Activated CD4-positive, alpha-beta T cell treated with anti-CD3 and anti-CD28 coated beads, Interleukin-2, amount 50 U/mL, for 1 hour (primary cell): ENCODE results near the gene MAPRE2.
"Not testable (repeated sequence)": the region's sequence is repeated elsewhere in the genome, so short reads cannot be mapped to it uniquely, and the experiment has no call there.

Experiments
- DNase-seq: peaks from one replicate; pipeline ENCODE4 v3.0.0-alpha.2; 2020

The MAPRE2 gene

DNA sequence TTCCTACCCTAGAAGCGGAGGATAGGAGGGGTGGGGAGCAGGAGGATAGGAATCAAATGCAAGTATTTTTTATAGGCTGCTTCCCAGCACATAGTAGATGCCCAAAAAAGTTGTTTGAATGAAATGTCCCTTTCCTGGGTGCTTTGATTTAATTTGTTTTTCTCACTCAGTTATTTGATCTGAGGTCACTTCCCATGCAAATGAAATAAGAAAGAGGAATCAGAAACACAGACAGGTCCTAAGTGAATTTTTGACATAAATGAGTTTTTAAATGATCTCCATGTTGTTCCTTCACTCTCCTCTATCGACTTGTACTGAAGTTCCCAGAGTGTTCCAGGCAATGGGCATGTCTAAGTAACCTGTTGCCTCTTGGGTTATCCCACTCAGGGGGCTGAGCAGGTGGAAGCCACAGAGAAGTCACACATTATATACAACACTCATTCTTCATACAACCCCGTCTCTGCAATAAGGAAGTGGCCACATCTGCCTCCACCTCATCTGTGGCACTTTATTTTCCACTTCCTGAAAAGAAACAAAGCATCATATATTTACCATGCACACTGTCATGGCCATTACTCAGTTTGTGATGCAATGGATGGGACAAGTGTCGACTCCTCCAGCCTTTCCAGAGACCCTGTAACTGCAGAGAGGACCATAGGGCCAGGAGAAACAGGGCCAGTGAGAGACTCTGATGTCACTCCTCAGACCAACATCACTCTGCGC lies 117.7 kb downstream of the MAPRE2 start:
- no peak for DNase-seq

DNA sequence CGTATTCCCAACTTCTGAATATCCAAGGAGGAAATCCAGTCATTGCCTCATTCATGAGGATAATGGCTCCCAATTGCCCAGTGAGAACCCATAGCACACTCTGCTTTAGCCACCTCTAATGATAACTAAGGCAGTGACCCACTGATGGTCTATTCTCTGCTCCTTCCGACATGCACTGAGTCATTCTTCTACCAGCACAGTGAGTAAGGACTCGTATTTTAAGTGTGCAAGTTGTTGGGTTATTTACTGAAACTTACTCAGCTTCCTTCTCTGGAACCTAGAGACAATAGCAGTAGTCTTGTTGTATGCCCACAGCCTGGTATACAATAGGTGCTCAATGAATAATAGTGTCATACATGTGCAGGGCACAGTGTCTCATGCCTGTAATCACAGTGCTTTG lies 118.6 kb downstream of the MAPRE2 start:
- DNase-seq: no peak

DNA sequence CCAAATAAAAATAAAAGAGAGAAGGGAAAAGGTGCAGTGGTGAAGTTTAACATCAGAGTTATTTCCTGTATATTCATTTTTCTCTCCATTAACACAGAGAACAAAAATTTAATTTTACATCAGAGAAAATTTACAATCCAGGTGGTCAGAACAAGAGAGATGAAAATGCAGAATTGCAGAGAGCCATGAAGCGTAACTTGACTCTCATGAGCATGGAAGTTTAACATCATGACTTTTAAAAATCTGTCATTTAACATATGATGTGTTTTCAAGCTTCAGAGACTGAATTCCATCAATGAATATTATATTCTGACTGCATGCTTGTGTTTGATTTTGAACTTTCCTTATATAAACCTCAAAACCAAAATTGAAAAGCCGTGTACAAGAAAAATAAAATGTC lies 120.3 kb downstream of the MAPRE2 start:
- DNase-seq: no peak

DNA sequence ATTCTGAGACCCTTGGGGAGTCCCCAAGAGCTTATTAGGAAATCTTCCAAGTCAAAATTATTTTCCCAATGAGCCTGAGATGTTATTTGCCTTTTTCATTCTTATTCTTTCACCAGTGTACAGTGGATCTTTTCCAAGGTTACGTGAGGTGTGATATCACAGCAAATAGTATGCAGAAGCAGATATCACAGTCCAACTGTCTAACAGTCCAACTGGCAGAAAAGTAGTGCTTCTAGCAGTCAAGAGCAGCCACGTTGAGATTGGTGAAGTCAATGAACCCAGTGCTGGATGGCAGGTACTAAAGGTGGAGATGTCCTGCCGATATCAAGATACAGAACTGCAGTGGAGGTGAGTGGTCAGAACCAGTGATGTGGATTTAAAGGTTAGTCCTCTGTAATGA lies 120.7 kb downstream of the MAPRE2 start:
- DNase-seq: no peak

DNA sequence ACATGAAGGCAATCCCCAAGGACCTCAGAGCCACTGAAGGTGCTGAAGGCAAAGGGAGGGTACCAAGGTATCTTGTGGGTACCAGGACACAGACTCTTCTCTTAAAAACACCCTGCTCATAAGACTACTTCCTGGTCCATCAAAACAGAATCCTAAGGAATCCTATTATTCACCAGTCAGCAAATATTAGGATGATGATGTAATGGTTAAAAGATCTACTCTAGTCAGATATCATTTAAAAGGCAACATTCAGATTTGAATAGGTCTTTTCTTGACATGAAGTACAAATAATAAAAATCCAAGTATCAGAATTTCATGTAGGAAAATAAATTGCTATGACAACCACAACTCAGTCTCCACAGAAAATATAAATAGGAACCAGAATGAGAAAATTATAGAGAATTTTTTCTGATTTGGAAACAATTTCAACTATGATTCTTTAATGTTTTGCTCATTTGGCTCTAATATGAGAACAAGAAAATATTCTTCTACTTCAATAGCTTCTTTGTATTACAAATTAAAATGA lies 121.9 kb downstream of the MAPRE2 start:
- no peak for DNase-seq

DNA sequence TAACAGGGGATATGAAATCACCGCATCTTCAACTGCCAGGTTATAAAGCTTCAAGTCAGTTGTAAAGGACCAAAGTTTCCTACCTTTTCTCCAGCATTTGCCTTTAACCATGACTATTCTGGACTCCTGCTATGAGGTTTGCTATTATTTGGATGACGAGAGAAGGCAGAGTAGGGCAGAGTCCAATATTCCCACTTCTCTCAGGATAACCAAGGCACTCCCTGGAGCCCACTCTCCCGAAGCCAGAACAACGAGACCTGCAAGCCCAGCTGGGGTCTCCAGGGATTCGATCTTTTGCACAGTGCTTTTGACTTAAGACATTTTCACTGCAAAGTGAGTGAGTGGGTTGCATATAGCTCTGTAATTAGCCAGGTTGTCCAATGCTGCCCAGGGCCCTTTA lies 122.5 kb downstream of the MAPRE2 start:
- DNase-seq: no peak

DNA sequence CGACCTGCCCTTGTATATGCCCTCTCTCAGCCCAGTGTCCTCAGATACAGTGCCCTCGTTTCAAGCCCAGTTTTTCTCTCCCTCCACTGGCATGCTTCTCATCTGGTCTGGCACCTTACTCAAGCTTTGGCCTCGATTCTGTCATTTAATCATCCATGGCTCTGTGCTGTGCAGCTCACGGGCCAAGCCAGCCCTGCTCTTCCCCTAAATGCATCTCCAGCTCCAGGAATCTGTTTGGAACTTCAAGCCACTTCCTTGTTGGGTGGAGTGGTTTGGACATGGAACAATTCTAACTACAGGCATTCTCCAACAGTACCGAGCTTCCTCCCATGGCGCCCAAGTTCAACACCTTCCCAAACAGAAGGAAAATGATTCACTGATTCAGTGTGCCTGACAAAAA lies 122.9 kb downstream of the MAPRE2 start:
- DNase-seq: no peak

DNA sequence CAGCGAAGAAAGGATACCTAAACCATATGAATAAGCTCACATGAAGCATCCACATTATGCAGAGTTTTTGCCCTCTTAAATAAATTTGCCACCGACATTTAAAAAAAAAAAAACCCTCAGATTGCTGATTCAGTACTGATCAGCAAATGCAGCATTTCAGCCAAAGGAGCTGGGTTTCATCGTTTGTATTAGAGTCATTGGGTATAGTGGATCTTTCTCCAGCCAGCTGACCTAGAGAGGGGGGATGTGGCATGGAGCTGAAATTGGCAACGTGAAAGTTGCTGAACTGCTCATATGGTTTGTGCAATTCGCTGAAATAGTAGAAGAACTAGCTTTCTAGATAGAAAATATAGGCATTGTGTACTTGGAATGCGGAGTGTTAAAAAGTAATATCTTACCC lies 126.1 kb downstream of the MAPRE2 start:
- DNase-seq: no peak

DNA sequence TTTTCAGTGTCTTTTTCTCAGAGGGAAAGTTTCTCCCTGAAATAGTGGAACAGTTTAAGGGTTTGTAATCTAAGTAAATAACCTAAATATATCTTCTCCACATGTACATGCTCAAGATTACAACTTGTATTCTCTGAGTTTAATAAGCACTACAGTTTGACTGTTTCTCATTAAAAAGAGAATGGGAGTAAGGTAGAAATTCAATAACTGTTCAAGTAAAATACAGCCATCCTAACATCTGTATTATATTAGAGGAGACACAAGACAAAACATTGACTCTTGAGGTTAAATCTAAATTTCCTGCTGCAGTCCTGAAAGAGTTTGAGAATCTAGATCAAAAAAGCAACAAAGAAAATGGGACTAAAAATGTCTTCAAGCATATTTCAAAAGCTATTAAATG lies 126.6 kb downstream of the MAPRE2 start:
- DNase-seq: no peak

DNA sequence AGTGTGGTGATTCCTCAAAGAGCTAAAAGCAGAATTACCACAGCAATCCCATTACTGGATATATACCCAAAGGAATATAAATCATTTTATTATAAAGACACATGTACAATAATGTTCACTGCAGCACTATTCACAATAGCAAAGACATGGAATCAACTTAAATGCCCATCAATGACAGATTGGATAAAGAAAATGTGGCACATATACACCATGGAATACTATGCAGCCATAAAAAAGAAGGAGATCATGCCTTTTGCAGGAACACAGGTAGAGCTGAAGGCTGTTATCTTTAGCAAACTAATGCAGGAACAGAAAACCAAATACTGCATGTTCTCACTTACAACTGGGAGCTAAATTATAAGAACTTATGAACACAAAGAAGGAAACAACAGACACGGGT lies 129.1 kb downstream of the MAPRE2 start:
- DNase-seq: not testable (repeated sequence)

DNA sequence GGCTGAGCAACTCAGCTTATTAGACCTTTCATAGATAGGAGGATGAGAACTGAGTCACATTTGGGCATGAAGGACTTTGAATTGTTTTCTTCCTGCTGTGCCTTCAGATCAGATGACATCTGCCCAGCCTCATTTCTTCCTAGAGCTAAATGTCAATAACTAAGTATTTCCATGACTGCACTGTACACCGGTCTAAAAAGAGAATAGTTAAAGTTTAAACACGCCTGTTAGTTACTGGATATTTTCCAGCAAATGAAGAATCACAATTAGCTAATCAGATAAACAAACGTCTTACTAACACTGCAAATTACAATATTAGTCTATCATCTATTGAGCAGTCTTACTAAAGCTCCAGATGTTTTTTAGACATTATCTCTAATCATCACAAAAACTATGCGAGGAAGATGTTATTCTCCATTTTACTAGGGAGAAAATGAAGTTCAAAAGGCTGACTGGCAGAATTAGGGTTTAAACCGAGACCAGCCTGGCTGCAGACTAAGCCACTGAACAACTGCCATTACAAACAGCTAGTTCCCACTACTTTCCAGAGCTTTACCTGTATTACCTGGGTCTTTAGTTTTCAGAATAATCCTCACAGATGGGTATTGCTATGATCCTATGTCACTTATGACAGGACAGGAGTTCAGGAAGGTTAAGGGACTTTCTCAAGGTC lies 130.2 kb downstream of the MAPRE2 start:
- no peak for DNase-seq

DNA sequence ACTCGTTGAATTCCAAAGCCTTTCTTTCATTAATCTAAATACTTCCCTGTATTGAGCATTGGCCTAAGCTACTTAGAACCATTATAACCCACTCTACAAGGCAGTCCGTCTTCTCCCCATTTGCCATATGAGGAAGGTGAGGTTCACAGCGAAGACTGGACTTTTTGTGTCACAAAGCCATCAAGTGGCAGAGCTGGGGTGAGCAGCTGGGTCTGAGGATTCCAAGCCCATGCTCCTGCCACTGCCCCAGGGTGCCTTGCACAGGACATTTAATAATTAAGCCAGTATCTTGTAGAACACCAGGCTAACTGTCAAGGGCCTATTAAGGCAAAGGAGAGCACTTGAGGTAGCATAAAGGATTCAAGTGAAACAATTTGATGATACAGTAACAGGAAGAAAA lies 130.8 kb downstream of the MAPRE2 start:
- no peak for DNase-seq

DNA sequence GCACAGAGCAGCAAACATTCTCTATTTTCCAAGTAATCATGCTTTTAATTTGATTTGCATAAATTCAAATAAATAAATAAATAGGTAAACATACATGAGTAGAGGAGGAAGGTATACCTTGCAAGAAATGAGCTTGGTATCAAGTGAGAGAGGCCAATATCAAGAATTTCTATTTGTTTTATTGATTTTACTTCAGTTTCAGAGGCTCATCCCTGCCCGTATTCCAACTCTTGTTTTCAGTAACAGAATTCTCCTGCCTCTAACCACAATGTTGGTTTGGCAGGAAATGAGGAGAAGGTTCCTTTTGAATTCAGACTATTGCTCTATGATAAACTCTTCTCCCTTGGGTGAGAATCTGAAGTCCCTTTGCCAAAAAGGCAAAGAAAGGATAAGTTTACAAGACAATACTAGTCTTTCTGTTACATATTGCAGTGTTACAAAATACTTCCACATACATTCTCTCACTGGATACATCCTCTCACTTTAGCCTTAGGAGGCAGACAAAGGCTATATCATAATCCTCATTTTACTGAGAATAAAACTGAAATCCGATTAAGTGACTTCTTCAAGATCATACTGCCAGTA lies 131.3 kb downstream of the MAPRE2 start:
- DNase-seq: no peak

DNA sequence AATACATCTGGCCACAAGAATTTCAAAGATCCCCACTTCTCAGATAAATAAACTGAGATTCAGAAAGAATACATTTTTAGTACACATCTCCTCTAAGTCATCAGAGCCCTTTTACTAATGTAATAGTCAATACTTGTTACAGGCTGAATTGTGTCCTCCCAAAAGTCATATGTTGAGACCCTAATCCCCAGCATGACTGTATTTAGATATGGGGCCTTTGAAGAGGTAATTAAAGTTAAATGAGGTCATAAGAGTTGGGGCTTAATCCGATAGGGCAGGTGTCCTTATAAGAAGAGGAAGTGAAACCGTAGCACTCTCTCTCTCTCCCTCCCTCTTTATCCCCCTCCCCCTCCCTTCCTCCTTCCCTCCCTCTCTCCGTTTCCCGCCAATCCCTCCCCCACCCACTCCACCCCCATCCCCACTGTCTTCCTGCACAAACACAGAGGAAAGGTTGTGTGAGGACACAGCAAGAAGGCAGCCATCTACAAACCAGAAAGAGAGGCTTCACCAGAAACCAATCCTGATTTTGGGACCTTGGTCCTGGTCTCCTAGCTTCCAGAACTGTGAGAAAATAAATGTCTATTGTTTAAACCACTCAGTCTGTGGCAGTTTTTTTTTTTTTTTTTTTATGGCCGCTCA lies 133.0 kb downstream of the MAPRE2 start:
- DNase-seq: no peak

DNA sequence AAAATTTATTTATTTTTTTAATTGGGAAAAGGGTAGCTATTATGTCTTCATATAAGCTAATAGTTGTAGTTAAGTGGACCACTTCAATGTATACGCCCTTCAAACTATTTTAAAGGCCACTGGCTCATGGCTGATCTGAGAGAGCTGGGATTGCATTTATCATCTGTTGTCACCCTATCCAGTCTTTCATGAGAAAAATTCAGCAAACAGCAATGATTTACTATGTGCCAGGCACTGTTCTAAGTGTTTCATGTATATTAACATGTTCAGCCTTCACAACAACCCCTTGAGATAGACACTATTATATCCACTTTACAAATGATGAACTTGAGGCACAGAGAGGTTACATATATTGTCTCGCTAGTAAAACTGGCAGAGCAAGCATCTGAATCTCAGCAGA lies 133.5 kb downstream of the MAPRE2 start:
- no peak for DNase-seq

DNA sequence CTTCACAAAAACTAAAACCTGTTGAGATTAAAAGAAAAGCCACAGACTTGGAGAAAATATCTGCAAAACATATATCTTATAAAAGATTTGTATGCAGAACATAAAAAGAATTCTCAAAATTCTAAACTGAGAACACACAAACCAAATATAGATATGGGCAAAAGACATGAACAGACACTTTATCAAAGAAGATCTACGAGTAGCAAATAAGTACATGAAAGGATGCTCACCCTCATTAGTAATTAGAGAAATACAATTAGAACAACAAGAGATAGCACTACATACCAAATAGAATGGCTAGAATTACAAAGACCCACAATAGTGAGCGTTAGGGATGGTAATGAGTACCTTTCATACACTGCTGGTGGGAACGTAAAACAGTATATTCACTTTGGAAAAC lies 135.7 kb downstream of the MAPRE2 start:
- DNase-seq: no peak

DNA sequence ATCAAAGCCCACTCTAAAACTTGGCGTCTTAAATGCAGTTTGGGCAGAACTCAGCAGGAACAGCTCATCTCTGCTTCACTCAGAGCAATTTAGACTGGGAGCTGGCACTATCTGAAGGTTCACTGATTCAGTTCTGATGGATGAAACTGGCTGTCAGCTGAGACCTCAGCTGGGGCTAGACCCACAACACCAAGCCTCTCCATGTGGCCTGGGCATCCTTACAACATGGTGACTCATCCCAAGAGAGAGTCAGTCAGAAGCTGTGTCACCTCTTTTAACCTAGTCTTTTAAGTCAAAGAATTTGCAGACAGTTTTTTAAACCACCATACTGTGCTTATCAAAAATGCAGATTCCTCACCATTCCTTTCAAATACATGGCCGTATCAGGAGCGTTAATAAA lies 137.0 kb downstream of the MAPRE2 start:
- DNase-seq: no peak

DNA sequence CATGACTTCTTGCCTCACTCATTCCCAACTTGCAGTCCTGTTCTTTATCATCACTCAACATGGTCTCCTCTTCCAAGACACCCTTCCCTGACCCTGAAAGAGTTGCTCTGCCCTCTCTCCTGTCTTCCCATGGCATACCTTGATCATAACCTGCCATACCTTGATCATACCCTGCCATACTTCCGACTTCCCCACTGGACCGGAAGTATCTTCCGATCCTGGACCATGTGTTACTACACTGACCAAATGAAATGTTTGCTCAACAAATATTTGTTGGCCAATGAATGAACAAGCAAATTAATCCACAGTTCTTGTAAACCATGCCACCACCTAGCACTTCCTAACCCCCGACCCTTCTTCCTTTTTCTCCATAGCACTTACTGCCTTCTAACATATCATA lies 138.7 kb downstream of the MAPRE2 start:
- DNase-seq: no peak

DNA sequence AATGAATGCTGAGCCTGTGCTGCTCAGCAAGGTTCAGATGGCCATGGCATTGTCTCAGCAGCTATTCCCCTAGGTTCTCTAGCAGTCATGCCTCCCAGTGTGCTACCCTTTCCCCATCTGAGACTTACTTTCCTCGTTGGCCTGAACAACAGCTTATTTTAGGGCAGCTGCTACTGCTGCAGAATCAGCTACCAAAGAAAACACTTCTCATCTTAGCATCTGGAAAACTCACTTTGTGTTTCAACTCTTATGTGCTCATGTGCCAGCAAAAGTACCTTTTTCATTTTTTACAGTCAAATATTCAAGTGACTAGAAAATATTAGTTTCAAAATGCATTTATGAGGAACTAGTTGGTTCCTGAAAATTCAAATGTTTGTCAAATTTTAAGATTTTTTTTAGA lies 139.2 kb downstream of the MAPRE2 start:
- no peak for DNase-seq

DNA sequence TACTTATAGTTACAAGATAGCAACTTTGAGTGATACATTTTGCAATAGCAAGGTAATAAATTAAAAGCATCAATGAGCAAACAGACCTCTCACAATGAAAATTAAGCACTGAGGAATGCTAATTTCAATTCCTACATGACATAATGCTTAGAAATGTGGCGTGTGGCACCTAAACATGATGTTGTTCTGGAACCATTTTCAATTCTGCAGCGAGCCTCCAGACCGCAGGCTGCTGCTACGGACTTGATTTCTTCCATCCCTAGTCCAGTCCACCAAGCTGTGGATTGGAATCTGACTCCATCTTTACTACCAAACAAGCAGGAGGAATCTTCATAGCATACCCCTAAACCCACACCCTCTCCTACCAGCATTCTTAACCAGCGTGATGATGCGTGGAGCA lies 140.9 kb downstream of the MAPRE2 start:
- no peak for DNase-seq

DNA sequence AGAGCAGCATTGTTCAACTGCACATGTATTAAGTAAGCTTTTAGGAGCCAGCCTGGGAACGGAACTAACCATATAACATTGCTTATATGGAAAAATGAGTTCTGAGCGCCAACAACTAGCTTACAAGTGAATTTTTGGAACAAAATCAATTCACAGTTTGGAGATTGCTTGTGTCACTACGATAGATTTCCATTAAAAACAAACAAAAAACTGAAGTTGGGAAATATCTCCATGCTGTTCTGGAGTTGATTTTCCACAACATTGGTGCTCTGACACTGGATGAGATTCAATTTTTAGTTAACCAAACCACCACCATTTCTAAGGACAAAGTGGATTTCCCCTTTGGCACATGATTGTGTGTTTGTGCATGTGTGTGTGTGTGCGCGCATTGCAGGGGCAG lies 142.7 kb downstream of the MAPRE2 start:
- DNase-seq: no peak

DNA sequence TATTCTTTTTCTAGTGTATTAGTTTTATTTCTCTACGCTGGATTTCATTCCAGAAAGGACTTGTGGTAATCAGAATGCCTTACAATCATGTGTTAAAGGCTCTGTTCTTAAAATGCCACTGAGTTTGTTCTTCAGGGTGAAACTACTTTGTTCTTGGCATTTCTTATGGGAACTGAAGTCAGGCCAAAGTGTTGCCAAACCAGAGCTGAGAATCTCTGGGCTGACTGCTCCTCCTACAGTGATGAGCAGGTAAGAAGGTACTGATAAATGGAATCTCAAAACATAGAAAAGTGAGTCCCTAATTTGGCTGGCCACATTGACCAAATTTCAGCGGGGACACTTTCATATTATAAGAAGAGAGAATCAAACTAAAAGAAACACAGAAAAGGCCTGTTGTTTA lies 144.6 kb downstream of the MAPRE2 start:
- DNase-seq: no peak

DNA sequence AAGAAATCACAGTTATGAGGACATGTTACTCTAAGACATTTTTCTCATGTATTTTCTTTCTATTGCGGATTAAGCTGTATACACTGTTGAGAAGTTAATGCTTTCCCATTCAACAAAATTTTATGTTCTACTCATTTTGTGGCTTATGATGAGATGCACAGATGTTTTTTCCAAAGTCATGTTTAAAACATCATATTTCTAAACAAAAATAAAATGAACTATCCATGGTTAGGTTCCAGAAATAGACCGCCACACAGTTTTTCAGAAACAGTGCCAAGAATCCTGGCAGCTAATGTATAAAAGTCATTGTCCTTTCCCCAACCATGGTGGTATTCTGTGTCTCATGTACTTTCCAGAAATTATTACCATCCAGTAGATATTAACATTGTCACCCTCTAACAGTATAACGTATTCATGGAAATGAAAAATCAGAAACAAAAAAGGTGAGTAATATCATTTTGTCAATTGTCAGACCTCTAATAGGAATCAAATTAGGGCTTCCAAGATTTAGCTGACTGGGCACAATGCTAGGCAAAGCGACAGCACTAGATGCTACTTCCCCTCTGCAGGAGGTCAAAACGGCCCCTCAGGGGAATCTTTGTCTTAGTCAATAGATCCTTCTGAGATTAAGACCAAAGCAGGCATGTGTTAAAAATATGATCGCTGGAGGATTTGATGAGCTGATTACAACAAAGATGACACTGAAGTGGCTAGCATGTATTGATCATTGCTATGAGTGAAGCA lies 145.2 kb downstream of the MAPRE2 start:
- DNase-seq: no peak
